GM18519 (cell line): Measurements from ENCODE around the gene PPP2R5C.
"Not testable (repeated sequence)": the region's sequence is repeated elsewhere in the genome, so short reads cannot be mapped to it uniquely, and the experiment has no call there.

Experiments used
- ATAC-seq: cut with Tn5 transposase; IDR thresholded peaks from one replicate; pipeline ENCODE4 v1.9.1; 2021; ENCODE audit warnings: mild to moderate bottlenecking, moderate library complexity; ENCODE audit not compliant: unreplicated experiment, low FRiP score

PPP2R5C gene

DNA sequence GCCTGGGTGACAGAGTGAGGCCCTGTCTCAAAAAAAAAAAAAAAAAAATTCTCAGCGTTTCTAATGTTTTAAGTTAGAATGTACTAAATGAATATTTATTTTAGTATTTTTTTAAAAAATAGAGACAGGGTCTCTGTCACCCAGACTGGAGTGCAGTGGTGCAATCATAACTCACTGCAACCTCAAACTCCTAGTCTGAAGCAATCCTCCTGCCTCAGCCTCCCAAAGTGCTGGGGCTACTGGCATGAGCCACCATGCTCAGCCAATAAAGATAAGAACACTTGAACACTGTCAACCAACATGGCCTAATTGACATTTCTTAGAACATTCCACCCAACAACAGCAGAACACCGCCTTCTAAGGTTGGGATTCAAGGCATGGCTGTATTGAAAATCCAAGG is 197.8 kb downstream of the PPP2R5C start:
- no peak for ATAC-seq

DNA sequence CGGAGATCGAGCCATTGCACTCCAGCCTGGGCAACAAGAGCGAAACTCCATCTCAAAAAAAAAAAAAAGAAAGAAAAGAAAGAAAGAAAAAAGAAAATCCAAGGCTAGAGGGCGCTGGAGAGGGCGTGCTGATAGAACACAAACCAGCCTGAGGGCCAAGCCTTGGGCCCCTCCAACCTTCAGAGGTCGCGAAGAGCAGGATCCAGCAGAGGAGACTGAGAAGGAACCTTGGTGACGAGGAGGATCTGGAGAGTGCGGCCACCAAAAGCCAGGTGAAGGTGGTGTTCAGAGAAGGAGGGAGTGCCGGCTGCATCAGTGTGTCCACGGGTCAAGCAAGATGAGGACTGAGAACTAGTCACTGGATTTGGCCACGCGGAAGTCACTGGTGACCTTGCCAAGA is 198.7 kb downstream of the PPP2R5C start:
- no peak for ATAC-seq

DNA sequence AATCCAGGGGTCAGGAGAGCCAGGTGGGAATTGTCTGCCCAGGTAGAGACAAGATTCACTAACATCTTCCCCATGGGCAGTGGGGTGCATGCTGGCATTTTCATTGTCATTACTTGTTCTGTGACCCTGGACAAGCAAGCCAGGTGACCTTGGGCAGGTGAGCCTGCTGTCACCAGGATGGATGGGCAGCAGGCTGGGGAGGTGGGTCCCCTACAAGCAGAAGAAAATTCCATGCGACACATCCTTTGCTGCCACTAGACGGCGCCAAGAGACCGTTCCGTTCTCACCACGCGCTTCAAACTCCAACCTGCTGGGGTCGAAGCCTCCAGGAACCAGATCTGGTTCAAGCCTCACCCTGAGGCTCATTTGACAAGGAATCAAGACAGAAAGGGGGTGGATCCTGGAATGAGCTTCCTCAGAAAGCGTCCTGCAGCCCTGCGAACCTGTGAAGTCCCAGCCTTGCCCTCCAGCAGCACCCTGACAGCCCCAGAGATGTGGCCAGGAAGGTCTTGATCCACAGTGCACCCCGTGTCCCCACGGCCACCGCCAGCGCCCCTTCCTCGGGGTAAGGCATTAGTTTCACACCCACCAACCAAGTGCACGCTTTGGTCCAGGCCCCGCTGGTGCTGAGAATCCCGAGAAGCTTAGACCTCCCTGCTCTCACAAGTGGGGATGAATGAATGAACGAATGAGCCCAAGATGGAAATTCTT is 199.7 kb downstream of the PPP2R5C start:
- ATAC-seq = no peak

DNA sequence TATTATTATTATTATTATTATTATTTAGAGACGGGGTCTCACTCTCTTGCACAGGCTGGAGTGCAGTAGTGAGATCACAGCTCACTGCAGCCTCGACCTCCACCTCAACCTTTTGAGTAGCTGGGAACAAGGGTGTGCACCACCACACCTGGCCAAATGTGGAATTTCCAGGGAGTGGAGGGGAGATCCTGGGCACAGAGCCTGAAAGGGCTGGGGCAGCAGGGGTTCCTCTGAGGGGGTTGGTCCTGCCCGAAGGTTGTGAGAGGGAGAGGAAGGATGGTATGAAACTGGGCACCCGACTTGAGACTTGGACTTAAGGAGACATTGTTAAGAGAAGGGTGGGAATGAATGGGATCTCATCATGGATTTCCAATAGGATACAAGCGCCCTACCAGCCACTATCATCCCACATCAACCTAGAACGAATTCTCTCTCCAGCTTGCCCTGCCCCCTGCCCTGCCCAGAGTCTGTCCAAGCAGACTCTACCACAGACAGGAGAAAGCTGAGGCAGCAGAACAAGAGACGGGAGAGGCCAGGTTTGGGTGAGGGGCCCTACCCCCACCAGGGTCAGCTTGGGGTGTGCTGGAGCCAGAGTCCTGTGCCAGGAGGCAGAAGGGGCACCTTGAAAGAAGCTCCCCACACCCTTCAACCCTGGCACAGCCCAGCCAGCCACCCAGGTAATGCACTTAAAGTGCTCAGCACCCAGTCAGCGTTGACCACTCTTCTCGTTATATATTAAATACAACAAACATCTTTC is 200.4 kb downstream of the PPP2R5C start:
- ATAC-seq = no peak

GRCh38 chr14:101962503-101962874 is 201.0 kb downstream of the PPP2R5C start:
- ATAC-seq = no peak

- no peak for ATAC-seq
Measured at GRCh38 chr14:101963052-101963451, 201.5 kb downstream of the PPP2R5C start.

DNA sequence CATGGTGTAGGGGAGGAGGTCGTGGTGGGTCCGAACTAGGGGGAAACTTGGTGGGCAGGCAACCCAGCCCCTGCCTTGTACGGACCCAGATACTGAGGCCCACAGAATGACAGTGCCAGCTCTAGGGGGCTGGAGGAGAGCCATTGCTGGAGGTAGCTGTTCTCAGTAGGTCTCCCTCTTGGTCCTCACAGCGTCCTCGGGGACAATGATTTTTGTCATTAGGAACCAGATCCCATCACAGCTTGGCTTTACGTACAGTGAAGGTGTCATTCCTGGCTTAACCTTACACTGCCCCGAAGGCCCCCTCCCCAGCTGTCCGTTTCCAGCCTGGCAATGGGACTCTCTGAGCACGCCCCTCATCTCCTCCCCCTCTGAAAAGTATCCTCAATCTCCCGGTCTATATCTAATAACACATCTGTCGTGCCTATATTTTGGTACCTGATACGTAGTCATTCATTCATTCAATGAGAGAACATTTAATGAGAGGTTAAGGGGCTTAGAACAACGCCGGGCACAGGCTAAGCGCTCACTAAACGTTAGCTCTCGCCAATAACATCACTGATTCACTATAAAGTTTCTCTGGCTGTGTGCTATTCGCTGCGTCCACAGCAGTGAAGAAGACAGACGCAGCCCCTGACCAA is 202.3 kb downstream of the PPP2R5C start:
- no peak for ATAC-seq

DNA sequence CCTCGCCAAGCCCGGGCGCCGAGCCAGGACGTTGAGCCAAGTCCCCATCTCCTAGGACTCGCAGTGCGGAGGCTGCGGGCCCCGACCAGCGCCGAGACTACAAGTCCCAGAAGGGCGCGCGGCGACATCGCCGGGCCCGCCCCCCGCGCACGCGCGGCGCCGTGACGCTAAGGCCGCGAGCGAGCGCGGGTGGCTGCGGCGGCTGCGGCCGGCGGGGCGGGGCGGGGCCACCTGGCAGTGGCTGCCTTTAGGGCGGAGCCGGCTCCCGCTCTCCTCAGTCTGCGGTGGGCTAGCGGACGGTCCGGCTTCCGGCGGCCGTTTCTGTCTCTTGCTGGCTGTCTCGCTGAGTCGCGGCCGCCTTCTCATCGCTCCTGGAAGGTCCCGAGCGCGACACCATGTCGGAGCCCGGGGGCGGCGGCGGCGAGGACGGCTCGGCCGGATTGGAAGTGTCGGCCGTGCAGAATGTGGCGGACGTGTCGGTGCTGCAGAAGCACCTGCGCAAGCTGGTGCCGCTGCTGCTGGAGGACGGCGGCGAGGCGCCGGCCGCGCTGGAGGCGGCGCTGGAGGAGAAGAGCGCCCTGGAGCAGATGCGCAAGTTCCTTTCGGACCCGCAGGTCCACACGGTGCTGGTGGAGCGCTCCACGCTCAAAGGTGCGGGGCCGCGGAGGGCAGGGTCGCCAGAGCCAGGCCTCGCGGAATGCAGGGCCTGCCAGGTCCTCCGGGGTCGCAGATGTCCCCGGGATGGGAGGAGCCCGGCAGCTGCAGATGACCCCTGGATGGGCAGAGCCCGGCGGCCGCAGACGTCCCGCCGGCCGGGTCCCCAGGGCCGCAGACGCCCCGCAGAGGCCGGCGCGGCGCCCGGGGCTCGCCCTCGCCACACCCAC is 203.0 kb downstream of the PPP2R5C start, which contains the start of gene DYNC1H1:
DYNC1H1 (plus strand) TSS at position 277 of the 884 bp plus-strand sequence; CDS start at position 396, 119 bp downstream.
- peak; percentile 60 for ATAC-seq

GRCh38 chr14:101965181-101965544 is 203.7 kb downstream of the PPP2R5C start:
- ATAC-seq = peak; percentile 20

- no peak for ATAC-seq
Measured at GRCh38 chr14:101965770-101966722, 204.5 kb downstream of the PPP2R5C start.

DNA sequence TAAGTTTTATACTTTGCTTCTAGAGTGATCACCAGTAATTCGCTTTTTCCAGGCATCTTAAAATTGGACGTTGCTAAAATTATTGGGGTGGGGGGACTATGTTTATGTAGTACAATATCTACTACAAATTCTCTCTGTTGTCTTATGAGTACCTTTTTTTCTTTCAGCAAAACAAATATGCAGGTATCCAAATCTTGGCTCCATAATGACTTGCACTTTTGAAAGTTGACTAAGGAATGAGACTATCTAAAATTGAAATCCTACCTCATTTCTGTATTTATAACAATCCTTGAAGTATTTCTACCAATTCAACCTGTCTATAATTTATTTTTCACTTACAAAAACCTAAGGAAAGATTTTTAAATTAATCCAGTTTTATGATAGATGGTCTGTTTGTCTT is 205.2 kb downstream of the PPP2R5C start:
- no peak for ATAC-seq

DNA sequence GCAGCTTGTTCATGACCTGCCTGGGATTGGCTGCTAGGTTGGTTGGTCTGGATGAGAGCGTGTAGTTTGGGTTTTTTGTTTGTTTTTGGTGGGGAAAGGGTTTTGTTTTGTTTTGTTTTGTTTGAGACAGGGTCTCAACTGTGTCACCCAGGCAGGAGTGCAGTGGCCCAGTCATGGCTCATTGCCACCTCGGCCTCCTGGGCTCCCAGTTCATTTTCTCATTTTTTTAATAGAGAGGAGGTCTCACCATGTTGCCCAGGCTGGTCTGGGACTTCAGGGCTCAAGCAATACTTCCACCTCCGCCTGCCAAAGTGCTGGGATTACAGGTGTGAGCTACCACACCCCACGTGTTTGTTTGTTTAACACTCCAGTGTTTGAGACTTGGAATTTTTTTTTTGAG is 206.7 kb downstream of the PPP2R5C start:
- ATAC-seq = no peak

DNA sequence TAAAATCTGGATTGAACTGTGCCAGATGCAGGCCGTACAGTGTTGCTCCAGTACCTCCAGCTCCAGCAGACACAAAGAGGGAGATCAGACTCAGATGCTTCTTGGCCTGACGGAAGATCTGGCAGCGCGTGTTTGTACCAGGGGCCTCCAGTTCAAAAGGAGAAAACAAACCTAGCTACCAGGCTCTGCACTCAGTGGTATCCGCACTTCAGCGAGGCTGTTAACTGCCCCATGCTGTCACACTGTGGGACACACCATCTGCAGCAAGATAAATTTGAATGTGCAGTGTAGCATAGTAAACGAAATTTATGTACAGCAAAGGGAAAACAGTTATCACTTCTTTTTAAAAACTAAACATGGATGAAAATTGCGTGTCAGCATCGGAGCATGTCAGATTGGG is 208.0 kb downstream of the PPP2R5C start:
- ATAC-seq = no peak

GRCh38 chr14:101970830-101971400 is 209.4 kb downstream of the PPP2R5C start:
- no peak for ATAC-seq

DNA sequence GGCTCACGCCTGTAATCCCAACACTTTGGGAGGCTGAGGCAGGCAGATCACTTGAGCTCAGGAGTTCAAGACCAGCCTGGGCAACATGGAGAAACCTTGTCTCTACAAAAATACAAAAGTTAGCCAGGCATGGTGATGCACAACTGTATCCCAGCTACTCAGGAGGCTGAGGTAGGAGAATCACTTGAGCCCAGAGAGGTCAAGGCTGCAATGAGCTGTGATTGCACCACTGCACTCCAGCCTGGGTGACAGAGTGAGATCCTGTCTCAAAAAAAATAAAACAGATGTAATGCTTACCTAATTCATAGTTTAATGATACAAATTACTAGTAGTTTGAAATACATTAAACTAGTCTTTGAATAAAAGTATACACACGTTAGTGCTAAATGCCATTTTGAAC is 209.9 kb downstream of the PPP2R5C start:
- not testable (repeated sequence) for ATAC-seq

GRCh38 chr14:101972126-101972866 is 210.8 kb downstream of the PPP2R5C start:
- no peak for ATAC-seq

DNA sequence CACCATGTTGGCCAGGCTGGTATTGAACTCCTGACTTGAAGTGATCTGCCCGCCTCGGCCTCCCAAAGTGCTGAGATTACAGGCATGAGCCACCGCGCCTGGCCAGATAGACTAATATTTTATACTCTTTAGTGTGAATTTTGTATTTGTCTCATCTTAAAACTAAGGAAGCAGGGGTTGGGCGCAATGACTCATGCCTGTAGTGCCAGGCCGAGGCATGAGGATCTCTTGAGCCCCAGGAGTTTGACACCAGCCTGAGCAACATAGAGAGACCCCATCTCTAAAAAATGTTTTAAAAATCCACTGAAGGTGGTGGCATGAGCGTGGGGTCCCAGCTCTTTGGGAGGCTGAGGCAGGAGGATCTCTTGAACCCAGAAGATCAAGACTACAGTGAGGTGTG is 211.8 kb downstream of the PPP2R5C start:
- ATAC-seq = no peak

DNA sequence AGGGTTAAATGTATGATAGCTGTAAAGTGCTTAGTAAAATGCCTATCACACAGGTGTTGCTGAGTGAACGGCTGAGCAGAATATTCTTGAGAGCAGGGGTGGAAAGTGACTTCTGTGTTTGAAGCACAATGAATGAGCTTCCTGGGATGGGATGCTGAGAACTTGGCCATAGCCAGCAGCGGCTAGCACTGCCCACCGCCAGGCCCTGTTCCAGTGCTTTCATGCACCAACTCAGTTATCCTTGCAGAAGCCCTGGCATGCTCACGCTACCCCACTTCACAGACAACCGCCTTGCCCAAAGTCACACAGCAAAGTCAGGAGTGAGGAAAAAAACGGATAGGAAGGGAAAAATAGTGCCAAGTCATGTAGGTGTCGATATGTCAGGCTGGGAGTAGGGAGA is 213.7 kb downstream of the PPP2R5C start:
- no peak for ATAC-seq
